Fibroblast of lung (primary cell): ENCODE data around the gene C3.

Experiments
- EZH2 ChIP-seq: IDR thresholded peaks from 2 replicates; pipeline ENCODE4 v1.5.1; 2012; ENCODE audit warnings: low read length, control low read depth, mild to moderate bottlenecking; ENCODE audit errors: missing control alignments
- TF ChIP-seq, protein P1 (sequence below), 2 donors: IDR thresholded peaks in 1 of 2; conservative IDR thresholded peaks in 1 of 2; 1 replicate in 1 of 2; 2 replicates in 1 of 2; pipeline ENCODE4 v1.5.1; 2011 to 2012; ENCODE audit warnings: low read length in 2 of 2, control low read depth in 1 of 2, inconsistent platforms in 1 of 2, low read depth in 1 of 2, mild to moderate bottlenecking in 1 of 2

DNA sequence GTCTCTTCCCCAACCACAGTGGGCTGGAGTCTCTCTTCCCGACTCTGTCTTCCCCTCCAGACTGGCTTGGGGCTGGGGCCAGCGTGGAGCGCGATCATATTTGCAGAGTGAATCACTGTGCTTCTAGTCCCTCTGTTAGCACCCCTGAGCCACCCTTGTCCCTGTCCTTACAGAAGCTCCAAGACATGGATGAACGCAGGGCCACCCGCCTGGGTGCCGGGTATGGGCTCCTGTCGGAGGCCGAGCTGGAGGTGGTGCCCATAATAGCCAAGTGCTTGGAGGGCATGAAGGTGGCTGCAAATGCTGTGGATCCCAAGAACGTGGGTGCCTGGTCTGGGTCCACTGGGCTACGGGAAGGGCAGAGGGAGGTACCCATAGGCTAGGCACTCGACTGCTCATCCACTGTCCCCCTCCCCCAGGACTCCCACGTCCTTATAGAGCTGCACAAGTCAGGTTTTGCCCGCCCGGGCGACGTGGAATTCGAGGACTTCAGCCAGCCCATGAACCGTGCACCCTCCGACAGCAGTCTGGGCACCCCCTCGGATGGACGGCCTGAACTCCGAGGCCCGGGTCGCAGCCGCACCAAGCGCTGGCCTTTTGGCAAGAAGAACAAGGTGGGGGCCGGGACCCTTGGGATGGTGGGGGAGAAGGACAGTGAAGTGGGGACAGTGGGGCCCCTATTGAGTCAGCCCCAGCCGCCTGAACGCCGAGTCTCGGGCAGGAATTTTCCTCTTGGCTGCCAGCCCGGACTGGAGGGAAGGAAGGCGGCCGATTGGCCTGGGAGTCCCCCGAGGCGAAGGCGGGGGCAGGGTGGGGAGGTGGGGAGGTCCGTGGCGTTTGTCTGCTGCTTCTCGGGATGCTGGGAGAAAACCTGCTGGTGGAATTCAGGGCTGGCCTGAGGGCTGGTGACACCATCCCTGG is 24.2 kb upstream of the C3 start:
- TF ChIP-seq, protein P1, sequence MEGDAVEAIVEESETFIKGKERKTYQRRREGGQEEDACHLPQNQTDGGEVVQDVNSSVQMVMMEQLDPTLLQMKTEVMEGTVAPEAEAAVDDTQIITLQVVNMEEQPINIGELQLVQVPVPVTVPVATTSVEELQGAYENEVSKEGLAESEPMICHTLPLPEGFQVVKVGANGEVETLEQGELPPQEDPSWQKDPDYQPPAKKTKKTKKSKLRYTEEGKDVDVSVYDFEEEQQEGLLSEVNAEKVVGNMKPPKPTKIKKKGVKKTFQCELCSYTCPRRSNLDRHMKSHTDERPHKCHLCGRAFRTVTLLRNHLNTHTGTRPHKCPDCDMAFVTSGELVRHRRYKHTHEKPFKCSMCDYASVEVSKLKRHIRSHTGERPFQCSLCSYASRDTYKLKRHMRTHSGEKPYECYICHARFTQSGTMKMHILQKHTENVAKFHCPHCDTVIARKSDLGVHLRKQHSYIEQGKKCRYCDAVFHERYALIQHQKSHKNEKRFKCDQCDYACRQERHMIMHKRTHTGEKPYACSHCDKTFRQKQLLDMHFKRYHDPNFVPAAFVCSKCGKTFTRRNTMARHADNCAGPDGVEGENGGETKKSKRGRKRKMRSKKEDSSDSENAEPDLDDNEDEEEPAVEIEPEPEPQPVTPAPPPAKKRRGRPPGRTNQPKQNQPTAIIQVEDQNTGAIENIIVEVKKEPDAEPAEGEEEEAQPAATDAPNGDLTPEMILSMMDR (conservative IDR thresholded peaks at IDR 0.05 in 1 of 2, IDR thresholded peaks at IDR 0.05 in 1 of 2; ENCODE audit: low read depth in 1 of 2, low read length in 2 of 2) = no peak
- no peak for TF ChIP-seq EZH2
